Activated CD8-positive, alpha-beta memory T cell treated with anti-CD3 and anti-CD28 coated beads for 4 hours (primary cell): ENCODE results near the gene VPS35L.

Experiments
- DNase-seq, 2 donors: peaks; one replicate each; pipeline ENCODE4 v3.0.0-alpha.2; 2020; ENCODE audit warnings: low read depth in 2 of 2

VPS35L gene

DNA sequence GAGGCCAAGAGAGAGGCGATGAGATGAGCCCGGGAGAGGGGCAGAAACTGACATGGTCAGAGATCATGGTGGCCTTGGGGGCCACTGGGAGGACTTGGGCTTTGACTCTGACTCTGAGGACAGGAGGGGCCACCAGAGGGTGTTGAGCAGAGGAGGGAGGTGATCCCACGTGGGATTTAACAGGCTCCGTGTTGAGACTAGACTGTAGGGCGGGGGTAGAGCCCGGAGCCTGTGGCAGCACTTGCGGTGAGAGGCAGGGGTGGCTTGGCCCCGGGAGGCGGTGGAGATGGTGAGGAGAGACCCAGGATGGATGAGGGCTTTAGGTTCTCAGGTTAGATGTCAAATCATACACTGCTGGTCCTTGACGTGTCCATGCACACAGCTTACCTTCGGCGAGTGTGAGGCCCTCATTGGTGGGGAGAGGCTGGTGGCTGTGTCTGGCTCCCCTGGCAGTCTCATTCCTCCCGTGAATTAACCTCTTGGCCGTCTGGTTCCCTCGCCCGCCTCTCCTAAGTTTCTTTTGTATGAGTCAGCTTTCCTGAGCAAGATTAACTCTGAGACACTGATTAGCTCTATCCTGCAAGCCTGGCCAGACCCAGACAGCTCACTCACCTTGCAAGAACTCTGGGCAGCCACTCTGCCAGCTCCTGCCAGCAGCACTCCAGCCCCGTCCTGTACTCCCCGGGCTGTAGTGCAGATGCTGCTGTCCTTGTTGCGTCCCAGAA lies 39.7 kb downstream of the VPS35L start:
- no peak for DNase-seq

DNA sequence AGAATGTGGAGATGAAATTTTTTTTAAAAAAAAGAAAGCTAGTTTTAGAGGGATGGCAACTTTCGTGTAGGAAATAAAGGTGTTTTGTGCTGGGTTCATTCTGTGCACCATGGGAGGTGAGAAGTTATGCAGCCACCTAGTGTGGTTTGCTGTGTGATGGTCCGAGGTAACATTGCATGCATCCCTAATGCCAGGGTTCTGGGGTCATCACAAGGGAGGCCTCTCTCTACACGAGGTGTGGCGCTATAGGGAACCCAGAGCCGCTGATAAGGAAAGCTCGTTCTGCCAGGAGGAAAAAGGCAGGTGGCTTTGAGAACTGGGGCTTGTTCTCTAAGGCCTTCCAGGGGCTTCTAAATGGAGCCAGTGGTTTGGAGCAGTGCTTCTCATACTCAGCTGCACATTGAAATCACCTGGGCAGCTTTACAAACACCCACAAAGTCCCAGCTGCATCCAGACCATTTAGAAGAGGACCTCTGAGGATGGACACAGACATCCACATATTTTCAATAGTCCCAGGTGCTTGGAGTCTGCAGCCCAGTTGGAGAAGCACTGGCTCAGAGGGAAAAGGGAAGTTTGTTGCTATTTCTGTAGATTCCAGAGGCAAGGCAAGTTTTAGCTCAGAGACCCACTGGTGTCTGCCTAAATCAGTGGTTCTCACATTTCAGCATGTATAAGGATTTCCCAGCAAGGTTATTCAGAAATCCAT lies 43.5 kb downstream of the VPS35L start:
- DNase-seq, result no peak

DNA sequence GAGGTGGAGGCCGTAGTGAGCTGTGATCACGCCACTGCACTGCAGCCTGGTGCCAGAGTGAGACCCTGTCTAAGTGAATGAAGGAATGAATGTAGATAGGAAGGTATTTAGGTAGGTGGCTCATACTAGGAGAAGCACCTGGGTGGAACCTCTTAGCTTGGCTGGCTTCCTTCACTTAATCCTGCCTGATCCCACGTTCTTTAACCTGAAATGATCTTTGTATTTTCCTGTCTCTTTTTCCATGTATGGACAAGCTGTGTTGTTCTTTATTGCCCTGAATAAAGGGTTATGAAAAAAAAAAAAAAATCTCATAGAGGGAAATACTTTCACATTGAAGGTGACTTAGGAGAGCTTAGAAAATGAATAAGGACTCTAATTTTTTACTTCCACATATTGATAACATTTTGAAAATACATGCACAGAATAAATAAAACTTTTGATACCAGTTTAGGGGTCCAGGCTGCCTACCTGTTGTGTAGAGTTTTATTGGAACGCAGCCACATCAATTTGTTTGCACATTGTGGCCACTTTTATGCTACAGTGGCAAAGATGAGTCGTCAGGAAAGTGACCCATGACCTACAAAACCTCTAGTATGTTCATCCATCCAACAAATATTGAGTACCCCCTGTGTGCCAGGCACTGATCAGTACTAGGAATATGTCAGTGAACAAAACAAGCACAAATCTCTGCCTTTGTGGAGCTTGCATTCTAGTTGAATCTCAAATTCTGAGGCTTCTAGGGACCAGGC lies 44.6 kb downstream of the VPS35L start:
- DNase-seq, result no peak

DNA sequence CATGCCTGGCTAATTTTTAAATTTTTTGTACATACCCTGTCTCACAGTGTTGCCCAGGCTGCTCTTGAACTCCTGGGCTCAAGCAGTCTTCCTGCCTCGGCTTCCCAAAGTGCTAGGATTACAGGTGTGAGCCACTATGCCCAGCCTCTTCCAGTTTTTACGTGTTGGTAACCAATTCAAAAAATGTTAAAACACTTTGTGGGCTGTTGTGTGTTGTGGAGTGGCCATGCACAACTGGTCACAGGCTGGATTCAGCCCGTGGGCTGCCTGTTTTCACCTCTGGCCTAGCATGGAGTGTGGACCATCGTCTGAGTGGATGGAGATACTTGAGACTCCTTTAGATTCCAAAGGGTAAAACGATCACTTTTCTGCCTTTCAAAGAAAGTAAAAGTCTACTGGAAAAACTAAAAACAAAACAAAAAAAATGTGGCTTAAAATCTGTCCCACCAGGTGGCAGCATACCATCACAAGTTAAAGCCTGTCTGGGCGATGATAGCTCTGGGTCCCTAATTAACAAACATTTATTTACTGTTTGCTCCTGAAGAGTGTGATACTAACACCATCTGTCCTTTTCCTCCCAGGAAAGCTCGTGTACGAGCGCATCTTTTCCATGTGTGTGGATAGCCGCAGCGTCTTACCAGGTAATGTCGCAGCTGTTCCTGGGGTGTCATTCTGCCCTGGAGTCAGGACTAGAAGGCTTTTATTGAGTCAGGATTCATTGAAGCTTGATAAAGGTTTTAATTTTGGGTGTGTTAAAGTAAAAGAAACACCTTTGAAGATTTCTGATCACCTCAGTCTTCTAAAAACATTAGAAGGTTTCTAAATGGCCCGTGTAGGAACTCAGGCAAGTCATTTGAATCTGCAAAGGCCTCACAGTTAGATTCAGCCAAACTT lies 45.8 kb downstream of the VPS35L start:
- no peak for DNase-seq

DNA sequence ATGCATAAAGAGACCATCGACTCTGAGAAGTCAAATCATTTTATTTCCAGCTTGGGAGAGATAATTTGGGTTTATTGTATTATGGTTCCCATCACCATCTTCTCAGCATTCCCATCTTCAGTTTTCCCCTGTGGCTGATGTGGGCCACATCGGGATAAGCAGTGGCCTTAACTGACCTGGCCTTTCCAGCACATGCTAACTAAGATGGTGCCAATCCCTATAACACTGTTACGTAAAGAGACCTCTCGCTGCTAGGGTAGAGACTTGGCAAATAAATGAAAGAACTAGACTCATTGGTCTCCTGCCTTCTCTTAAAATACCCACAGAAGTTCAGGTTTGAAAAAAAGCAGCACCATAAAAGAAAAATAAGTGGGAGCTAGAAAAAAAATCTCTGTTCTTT lies 49.4 kb downstream of the VPS35L start:
- DNase-seq, result no peak

DNA sequence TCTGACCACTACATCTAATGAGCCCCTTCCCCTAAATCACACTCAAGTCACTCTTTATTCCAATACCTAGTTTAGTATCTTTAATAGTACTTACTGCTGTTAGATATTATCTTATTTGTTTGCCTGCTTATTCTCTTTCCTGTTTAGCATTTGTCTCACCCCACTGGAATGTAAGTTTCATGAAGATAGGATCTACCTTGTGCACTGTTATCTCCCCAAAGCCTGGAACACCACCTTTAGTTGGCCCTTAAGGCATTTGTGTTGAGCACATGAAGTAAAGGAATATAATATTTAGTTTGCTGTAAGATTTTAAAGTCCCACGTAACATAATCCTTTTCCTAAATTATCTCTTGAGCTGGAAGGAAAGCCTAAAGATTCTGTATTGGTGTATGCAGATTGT lies 50.2 kb downstream of the VPS35L start:
- no peak for DNase-seq

DNA sequence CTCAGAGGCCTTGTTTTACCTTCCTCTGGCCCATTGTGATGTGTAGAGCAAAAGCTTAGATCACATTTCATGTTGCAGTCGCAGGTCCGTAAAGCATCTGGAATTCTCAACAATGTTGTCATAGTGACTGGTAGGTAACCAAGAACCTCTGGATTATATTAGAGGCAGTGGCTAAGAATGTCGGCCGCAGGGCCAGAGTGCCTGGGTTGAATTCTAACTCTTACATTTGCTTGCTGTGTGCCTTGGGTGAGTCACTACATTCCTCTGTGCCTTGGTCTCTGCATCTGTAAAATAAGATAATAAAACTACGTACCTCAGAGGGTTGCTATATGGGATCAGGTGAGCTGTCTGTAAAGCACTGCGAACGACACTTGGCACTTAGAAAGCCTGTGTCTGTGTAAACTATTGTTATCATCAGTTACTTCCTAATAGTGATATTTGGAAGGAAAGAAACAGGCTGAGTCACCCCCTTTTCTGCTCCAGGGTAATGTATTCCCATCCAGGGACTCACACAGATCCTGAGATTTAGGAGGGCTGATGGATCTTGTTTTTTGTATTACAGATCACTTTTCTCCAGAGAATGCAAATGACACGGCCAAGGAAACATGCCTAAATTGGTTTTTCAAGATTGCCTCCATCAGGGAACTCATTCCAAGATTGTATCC lies 52.2 kb downstream of the VPS35L start:
- no peak for DNase-seq

DNA sequence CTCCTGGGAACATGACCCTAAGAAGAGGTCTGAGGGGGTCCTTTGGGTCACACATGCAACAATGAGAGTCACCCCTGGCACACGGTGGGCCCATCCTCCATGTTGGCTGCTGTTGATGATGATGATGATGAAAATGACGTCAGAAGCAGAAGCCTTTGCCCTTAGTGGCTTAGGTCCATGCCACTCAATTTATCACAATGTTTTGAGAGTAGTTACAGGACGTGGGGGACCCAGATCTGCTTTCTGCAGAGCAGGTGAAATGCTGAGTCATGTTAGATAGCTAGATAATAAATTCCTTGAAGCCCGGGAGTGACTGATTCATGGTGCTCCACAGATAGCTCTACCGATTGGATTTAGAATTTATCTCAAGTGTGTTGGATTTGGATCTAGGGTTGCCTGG lies 53.9 kb downstream of the VPS35L start:
- DNase-seq, result no peak

DNA sequence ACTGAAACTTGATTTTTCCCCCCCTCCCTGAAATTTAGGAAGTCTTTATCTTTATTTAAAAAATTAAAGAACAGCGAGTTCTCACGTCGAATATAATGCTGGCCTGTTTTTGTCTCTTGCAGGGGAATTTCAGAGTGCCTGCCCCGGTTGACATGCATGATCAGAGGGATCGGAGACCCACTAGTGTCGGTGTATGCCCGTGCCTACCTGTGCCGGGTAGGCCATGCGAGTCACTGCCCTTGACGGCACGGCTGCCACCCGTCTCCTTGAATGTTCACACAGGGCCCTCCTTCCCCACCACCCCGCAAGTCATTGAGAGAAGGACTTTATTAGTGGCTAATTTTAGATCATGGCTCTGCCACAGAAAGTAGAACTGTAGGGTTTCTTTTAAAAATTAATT lies 54.7 kb downstream of the VPS35L start:
- DNase-seq, result no peak

DNA sequence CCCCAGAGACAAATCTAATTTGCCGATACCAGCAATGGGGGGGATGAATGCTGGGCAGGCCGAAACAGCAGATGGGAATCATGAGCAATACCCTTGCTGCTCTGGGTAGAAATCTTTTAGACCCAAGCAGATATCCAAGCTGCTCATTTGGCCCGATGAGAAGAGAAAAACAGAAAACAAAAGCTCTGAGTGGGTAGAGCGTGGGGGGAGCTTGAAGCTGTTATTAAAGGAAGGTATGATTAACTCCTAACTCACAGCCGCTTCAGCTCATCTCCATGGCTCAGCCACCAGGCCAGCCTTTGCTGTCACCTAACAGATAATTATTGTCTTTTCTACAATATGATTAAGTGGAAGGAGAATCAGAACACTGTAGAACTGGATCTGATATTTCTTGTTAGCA lies 58.3 kb downstream of the VPS35L start:
- no peak for DNase-seq

DNA sequence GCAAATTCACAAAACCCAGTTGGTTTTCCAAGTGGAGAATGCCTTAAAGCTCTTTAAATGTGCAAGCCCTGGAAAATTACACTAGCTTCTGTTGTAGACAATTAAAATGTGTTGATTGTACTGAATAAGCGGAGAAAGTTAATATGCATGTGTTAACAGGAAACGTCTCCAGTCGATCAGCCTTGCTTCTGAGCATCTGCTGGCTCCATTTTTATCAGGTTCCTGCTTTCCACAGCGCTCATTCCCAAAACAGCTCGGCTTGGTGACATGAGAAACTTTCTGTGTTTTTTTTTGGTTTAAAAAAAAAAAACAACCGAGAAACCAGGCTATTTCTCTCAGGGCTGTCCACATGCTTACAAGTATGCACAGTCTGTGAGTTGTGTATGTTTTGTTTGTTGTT lies 60.7 kb downstream of the VPS35L start:
- DNase-seq, result no peak

DNA sequence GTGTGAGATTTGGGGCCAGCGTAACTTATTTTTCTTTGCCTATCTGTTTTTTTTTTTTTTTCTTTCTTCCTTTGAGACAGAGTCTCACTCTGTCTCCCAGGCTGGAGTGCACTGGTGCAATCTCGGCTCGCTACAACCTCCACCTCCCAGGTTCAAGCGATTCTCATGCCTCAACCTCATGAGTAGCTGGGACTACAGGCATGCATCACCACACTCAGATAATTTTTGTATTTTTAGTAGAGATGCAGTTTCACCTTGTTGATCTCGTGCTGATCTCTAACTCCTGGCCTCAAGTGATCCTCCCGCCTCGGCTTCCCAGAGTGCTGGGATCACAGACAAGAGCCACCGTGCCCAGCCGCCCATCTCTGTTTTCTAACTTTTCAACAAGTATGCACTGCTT lies 63.4 kb downstream of the VPS35L start:
- no peak for DNase-seq

DNA sequence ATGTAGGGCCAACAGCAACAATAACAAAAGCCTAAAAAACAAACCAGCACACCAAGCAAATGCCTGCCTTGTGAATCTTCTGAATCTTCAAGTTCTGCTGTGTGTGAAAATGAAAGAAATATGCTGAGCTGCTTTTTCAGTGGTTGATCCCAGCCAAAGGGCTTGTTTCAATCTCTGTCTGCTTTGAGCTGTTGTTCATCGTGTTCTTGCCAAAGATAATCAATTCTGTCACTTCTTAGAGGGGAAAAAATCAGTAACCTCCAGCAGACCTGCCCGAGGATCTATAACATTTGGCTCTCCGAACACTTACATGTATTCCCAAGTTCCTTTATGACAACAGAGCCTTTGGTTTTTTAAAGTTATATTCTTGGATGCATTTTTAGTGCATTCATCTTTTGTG lies 65.9 kb downstream of the VPS35L start:
- no peak for DNase-seq

DNA sequence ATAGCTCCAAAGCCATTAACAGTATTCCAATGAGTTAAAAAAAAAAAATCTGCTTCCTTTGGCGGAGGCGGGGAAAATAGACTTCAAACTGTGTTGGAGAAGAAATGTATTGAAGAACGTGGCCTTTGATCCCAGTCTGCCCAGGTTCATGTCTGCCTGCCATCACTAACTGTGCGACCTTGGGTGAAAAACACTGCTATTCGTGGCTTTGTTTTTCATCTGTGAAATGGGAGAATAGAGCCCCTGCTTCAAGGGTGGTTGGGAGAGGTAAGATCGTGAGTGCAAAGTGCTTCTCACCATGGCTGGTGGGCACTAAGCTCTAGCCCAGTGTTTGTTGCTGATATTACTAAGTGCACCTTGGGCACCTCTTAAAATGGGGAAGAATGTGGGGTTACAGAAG lies 69.5 kb downstream of the VPS35L start:
- DNase-seq, result no peak

DNA sequence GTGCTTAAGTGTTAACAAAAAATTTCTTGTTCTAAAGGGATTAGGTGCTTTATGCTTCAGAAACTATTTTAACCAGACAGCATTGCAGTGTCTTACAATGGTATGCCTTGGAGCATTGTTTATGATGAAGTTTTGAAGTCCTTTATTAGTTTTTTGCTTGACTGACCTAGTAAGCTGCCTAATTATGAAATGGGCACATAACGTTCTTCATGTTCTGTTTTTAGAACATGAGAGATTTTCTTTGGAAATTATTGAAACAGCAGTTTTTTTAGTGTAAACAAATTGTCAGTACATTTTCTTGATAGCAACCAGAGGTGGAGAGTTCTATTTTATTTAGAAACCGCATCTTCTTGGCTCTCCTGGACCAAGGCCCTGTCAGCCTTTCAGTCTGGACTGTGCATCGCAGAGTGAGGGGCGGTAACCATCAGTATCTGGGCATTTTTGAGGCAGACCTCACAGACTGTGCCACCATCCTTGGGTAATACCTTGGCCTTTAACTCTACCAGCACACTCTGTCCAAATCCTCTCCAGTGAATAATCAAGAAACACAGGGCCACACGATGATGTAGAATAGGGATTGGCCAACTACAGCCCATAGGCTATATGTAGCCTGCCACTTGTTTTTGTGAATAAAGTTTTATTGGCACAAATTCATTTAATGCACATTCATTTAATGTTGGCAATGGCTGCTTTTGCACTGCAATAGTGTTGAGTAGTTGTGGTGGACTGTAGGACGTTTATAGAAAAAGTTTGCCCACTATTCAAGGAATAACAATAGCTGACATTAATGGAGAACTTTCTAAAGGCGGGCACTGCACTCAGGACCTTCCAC lies 81.1 kb downstream of the VPS35L start:
- no peak for DNase-seq

DNA sequence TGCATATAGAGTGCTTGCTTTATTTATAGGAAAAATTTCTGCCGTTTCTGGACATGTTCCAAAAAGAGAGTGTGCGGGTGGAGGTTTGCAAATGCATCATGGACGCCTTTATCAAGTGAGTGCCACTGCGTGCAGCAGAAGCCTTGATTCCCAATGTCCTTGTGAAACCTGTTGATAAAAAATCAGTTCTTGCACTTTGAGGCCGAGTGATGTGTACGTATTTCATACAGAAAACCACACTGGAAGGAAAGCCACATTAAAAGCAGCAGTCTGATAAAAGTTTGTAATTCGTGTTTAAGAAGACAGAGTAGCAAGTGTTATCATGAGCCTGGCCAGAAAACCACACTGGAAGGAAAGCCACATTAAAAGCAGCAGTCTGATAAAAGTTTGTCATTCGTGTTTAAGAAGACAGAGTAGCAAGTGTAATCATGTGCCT lies 84.5 kb downstream of the VPS35L start:
- no peak for DNase-seq

DNA sequence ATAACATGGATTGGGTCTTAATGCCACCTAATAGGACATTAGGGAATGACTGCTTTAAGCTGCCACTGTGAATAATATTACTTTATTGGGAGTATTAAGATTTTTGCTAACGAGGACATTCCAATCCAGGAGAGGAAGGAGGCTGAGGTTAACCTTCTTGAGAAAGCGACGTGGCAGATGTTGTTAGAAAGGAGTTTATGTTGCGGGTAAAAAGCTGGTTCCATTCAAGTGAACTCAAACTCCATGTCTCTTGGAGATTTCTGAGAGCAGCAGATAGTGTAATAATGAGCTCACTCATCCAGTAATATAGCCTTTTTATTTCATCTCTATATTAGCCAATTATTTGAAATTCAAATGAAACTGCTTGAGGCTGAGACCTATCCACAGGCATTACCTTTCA lies 87.0 kb downstream of the VPS35L start:
- DNase-seq, result no peak

DNA sequence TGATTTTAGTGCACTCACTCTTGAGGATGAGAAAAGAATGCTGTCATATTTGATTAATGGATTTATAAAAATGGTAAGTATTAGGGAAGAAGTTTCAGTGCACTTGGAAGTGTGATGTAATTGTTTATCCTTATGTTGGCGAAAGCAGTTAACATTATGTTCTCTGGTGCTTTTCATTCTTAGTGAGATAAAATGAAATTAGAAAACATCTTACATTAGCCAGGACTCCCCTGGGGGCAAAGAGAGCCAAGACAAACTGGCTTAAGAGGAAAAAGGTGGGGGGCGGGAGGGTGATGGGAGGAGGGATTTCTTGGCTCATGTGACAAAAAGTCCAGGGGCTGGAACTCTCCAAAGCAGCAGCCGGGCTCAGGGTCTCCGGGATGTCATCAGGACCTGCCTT lies 89.4 kb downstream of the VPS35L start:
- no peak for DNase-seq

DNA sequence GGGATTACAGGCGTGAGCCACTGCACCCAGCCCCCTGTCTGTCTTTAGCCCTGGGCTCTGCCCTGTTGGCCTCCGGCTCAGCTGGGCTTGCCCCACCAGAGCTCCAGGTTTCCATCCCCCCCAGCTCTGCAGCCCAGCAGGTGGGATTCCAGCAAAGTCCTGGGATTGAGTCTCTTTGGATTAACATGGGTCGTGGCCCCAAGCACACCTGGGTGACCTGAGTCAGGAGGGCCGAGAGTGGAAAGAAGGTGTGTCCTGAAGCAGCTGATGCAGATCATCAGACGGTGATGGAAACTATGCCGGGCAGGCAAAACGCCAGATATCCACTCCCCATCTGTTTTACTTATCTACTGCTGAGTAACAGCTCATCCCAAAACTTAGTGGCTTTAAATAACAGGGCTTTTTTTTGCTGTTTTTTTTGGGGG lies 90.1 kb downstream of the VPS35L start:
- DNase-seq, result no peak

DNA sequence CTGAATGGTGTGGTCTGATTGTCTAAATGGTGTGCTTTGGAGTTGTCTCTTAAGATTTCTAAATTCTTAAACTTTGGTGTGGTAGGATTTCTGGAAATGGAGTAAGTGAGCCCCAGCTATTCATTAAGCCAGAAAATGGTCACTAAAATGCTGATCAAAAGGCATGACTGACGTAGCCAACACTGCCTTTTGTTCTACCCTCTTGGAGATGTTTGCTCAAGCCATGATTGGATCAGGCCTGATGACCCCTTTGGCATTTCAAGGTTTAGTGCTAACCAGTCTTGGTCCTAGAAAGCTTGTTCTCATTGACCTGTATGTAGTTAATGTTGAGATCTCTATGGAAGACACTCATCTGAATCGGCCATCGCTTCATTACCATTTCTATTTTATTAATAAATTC lies 94.5 kb downstream of the VPS35L start:
- no peak for DNase-seq
